Lower leg skin (tissue), 4 donors: ENCODE results near the gene GRID2IP. TPM values are rescaled to one million over a fixed set of nuclear protein-coding genes. Genes with fewer than 3 reads are reported as not detected.
"Not testable (repeated sequence)": the region's sequence is repeated elsewhere in the genome, so short reads cannot be mapped to it uniquely, and the experiment has no call there.

Experiments
- DNase-seq, 2 donors: peaks; one replicate each; pipeline ENCODE4 v3.0.0-alpha.2; 2019; ENCODE audit warnings: low spot score in 2 of 2
- H3K4me3 ChIP-seq: fragments of 200-600 bp; sonication (generic); 2 replicates; pipeline ENCODE4 v1.5.1; 2017; ENCODE audit warnings: mild to moderate bottlenecking, low read depth; ENCODE audit not compliant: poor library complexity, severe bottlenecking
- POLR2A ChIP-seq, 2 donors: fragments of 450-650 bp; IDR thresholded peaks; one replicate each; pipeline ENCODE4 v1.6.1; 2016 to 2017; ENCODE audit warnings: antibody characterized with exemption in 2 of 2, mild to moderate bottlenecking in 1 of 2, moderate library complexity in 1 of 2
- WGBS, 2 donors: methylation state at CpG; one replicate each; pipeline ENCODE4 v1.1.5; 2018; 5-methylcytosine and 5-hydroxymethylcytosine counted together
- intact Hi-C: fragments of 100-400 bp; cut with DNase I; formaldehyde crosslinking; loops from one replicate; pipeline ENCODE4 v1.15.0; 2023; ENCODE audit warnings: low total_unique reads
- total RNA-seq, 4 donors: library from RNA; depleted of rRNA; stranded (reverse); fragments of >200 nt; gene quantifications; one replicate each; pipeline ENCODE4 v1.1.0, GENCODE V29; 2016
- TF ChIP-seq, protein P1 (sequence below), 3 donors: fragments of 450-650 bp; IDR thresholded peaks; one replicate each; pipeline ENCODE4 v1.5.1; 2016; ENCODE audit warnings: antibody characterized with exemption in 3 of 3, mild to moderate bottlenecking in 3 of 3, moderate library complexity in 2 of 3

GRID2IP gene
- total RNA-seq, 4 donors from 2014 or later = 0.49 to 2.2 (median 0.64) TPM

DNA sequence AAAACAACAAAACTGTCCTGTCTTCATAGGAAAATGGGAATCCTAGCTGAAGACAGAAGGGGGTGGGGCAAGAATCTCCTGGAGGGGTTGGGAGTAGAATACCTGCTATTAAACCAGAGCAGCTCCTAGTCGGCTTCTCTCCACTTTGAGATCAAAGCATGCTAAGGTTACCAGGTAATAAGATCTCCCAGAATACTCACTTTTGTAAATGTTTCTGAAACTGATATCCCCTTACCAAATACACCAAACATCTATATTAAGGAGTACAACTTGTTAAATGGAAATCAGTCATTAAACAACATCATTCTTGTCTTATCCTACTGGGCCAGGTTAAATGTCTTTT lies 74.0 kb downstream of the GRID2IP start:
- H3K4me3 ChIP-seq = no peak overlapping the region
- DNase-seq = no peak
- intact Hi-C loops = no loop called here
- WGBS, 2 donors = 30 to 53% methylated on average over 1 of the region's 1 CpG
- TF ChIP-seq, protein P1, sequence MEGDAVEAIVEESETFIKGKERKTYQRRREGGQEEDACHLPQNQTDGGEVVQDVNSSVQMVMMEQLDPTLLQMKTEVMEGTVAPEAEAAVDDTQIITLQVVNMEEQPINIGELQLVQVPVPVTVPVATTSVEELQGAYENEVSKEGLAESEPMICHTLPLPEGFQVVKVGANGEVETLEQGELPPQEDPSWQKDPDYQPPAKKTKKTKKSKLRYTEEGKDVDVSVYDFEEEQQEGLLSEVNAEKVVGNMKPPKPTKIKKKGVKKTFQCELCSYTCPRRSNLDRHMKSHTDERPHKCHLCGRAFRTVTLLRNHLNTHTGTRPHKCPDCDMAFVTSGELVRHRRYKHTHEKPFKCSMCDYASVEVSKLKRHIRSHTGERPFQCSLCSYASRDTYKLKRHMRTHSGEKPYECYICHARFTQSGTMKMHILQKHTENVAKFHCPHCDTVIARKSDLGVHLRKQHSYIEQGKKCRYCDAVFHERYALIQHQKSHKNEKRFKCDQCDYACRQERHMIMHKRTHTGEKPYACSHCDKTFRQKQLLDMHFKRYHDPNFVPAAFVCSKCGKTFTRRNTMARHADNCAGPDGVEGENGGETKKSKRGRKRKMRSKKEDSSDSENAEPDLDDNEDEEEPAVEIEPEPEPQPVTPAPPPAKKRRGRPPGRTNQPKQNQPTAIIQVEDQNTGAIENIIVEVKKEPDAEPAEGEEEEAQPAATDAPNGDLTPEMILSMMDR (IDR thresholded peaks at IDR 0.05) = no peak
- TF ChIP-seq POLR2A (IDR thresholded peaks at IDR 0.05) = no peak

DNA sequence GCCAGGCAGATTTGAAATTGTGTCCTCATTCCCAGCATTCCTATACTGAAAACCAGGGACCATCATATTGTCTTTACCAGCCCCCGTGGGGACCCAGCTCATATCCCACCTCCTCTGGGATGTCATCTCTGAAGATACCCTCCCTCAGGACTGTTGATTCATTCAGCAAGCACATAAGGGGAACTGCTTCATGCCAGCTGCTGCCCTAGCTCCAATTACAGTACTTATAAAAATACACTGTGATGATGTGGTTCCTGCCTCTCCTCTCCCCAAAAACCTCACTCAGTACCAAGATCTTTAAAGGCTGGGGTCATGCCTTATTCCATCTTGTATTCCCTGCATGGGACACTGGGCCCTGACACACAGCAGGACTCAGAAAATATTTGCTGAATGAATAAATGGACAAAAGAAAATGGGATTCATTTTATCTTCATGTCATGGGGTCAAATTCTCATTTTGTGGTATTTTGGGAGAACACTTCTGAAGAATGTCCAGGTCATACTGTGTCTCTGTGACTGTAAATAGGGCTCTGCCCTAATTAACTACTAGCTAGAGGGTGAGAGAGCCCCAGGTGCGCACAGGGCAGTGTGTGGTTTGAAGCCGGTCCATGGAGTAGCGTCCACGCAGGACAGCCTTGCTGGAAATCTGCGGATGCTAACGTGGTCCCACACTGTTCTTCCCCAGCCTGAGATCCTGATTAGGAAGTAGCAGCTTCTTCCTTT lies 74.5 kb downstream of the GRID2IP start:
- 78 to 81% methylated on average over 7 of the region's 7 CpGs for WGBS, 2 donors
- intact Hi-C loops = no loop called here
- no peak for DNase-seq
- H3K4me3 ChIP-seq = no peak overlapping the region
- TF ChIP-seq, protein P1 (IDR thresholded peaks at IDR 0.05) = no peak
- TF ChIP-seq POLR2A (IDR thresholded peaks at IDR 0.05) = no peak

DNA sequence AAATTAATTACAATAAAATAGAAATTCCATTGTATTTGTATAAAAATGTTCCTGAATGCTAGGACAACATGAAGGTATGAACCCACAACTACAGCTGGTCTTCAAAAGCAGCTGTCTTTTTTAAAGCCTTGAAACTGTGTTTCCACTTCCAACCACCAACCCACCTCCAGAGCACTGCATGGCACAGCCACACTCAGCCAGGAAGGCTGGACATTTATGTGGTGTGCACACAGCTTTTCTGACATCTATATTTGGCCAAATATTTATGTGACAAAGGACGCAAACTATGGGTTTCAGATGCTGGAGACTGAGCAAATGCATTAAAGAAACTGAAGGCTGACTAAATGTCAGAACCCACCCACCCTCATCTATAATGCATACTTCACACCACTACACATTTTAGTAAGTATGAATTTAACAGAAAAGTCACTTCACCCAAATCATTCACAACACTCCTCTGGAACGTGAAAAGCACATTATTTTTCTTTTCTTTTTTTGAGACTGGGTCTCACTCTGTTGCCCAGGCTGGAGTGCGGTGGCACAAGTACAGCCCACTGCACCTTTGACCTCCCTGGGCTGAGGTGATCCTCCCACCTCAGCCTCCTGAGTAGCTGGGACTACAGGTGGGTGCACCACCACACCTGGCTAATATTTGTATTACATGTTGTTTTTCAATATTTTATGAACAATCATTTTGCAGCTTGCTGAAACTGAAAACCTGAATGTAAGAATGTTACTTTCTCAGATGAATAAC lies 75.7 kb downstream of the GRID2IP start:
- no peak for DNase-seq
- 79 to 83% methylated on average over 3 of the region's 3 CpGs for WGBS, 2 donors
- TF ChIP-seq POLR2A (IDR thresholded peaks at IDR 0.05) = no peak
- TF ChIP-seq, protein P1 (IDR thresholded peaks at IDR 0.05) = no peak
- H3K4me3 ChIP-seq = no peak overlapping the region
- intact Hi-C loops = no loop called here

DNA sequence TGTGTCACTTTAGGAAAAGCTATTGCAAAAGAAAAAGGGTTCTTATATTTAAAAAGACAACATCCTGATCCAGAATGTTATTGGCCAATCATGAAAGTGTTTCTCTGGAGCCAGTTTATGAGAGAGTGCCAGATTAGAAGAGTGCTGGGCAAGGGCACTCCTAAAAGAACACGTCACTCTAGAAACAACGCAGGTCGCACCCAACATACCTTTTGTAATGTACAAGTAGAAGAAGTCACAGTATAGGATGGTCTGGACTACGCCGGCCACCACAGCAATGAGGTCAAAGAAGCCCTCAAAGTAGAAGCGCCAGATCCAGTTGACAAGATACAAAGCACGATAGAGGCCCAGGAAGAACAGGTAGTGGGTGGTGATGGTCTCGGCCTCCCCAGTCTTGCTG lies 85.4 kb downstream of the GRID2IP start:
- WGBS, 2 donors = 95 to 97% methylated on average over 8 of the region's 8 CpGs
- no peak for DNase-seq
- intact Hi-C loops = no loop called here
- no peak for TF ChIP-seq POLR2A (IDR thresholded peaks at IDR 0.05)
- TF ChIP-seq, protein P1 (IDR thresholded peaks at IDR 0.05) = no peak
- no peak overlapping the region for H3K4me3 ChIP-seq

DNA sequence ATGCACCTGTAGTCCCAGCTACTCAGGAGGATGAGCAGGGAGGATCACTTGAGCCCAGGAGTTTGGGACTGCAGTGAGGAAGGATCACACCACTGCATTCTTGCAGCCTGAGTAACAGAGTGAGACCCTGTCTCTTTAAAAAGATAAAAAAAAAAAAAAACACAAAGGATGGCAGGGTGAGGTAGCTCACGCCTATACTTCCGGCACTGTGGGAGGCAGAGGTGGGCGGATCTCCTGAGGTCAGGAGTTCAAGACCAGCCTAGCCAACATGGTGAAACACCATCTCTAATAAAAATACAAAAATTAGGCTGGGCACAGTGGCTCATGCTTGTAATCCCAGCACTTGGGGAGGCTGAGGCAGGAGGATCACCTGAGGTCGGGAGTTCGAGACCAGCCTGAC lies 87.7 kb downstream of the GRID2IP start:
- DNase-seq, intact Hi-C loops, H3K4me3 ChIP-seq: not testable (repeated sequence)
- WGBS, 2 donors = 73 to 81% methylated on average over 5 of the region's 5 CpGs

DNA sequence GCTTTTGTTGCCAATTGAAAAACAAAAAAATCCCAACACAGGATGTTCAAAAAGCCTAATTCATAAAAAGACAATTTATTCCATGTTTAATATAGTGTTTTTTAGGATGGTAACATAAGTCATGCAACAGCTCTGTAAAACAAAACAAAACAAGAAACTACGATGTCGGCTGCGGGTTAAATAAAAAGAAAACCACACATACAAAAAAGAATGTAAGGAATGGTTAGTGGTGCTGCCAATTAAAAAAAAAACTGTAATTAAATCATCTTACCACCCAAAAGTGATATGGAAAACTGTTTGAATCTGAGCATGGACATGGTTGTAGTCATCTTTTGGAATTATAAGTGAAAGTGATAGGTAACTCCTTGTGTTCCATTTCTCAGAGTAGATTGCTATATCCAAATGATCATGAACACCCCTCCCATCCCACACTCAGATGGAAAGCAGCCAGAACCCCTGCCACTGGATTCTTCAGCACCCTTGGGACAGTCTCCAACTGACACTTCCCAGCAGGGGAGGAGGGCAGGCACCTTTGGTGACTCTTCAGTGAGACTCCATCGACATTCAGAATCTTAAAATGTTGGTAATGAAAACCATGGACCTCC lies 89.2 kb downstream of the GRID2IP start:
- TF ChIP-seq POLR2A (IDR thresholded peaks at IDR 0.05) = no peak
- TF ChIP-seq, protein P1 (IDR thresholded peaks at IDR 0.05) = no peak
- DNase-seq = no peak
- 61 to 78% methylated on average over 4 of the region's 4 CpGs for WGBS, 2 donors
- intact Hi-C loops = no loop called here
- no peak overlapping the region for H3K4me3 ChIP-seq
